OCI-LY3 (cell line): Measurements from ENCODE around the gene NIPBL.
A peak's percentile ranks its signal among the peaks of the same experiment; 100 is the strongest.

Source experiments
- H2AFZ ChIP-seq: fragments of 200-600, 300-600 bp; shearing (Covaris generic); 2 replicates; pipeline ENCODE4 v1.6.0; 2014; ENCODE audit warnings: antibody characterized with exemption, low read depth, low read length
- H3K27ac ChIP-seq: fragments of 200-600, 300-600 bp; sonication (generic); 2 replicates; pipeline ENCODE4 v1.5.1; 2014; ENCODE audit warnings: mild to moderate bottlenecking, low read length, moderate library complexity, mixed read lengths
- H3K27me3 ChIP-seq: fragments of 200-600, 300-600 bp; sonication (generic); 2 replicates; pipeline ENCODE4 v1.6.1; 2014; ENCODE audit warnings: low read depth, low read length, mixed read lengths
- H3K36me3 ChIP-seq: fragments of 200-600, 300-600 bp; sonication (generic); replicated peaks from 2 replicates; pipeline ENCODE3; 2014; ENCODE audit warnings: low read depth, low read length, mixed read lengths
- H3K4me1 ChIP-seq: fragments of 300-600, 200-600 bp; sonication (generic); 2 replicates; pipeline ENCODE4 v1.6.1; 2014; ENCODE audit warnings: low read length, mixed read lengths
- H3K4me2 ChIP-seq: fragments of 200-600, 300-600 bp; sonication (generic); 2 replicates; pipeline ENCODE4 v1.6.1; 2014; ENCODE audit warnings: low read length, mixed read lengths
- H3K4me3 ChIP-seq: fragments of 300-600, 200-600 bp; sonication (generic); 2 replicates; pipeline ENCODE4 v1.5.1; 2014; ENCODE audit warnings: antibody characterized with exemption, mild to moderate bottlenecking, low read length, moderate library complexity
- H3K79me2 ChIP-seq: fragments of 300-600, 200-600 bp; shearing (Covaris generic); 2 replicates; pipeline ENCODE4 v1.6.1; 2014; ENCODE audit warnings: mild to moderate bottlenecking, low read length, mixed read lengths
- H3K9ac ChIP-seq: fragments of 300-600, 200-600 bp; shearing (Covaris generic); 2 replicates; pipeline ENCODE4 v1.6.0; 2014; ENCODE audit warnings: mild to moderate bottlenecking, low read length, moderate library complexity
- H3K9me3 ChIP-seq: fragments of 200-600, 300-600 bp; shearing (Covaris generic); 2 replicates; pipeline ENCODE4 v1.6.1; 2014; ENCODE audit warnings: low read length, mixed read lengths; ENCODE audit not compliant: insufficient read depth
- H4K20me1 ChIP-seq: fragments of 200-600, 300-600 bp; sonication (generic); 2 replicates; pipeline ENCODE4 v1.6.1; 2016; ENCODE audit warnings: low read length, mixed read lengths; ENCODE audit not compliant: insufficient read depth
- CTCF ChIP-seq: fragments of 200-600, 300-600 bp; sonication (generic); IDR thresholded peaks from 2 replicates; pipeline ENCODE4 v1.5.1; 2014; ENCODE audit warnings: antibody characterized with exemption, low read length, low read depth
- EZH2phosphoT487 ChIP-seq: fragments of 200-600 bp; shearing (Covaris generic); IDR thresholded peaks from 2 replicates; pipeline ENCODE4 v1.6.1; 2018; ENCODE audit warnings: antibody characterized with exemption, mixed run types, low read depth

The NIPBL gene

GRCh38 chr5:37112383-37112991 is 235.9 kb downstream of the NIPBL start:
- peak overlapping the region; percentile 35 for H3K4me2 ChIP-seq
- no peak for TF ChIP-seq CTCF
- TF ChIP-seq EZH2phosphoT487 = no peak
- no peak overlapping the region for H3K27ac ChIP-seq
- H3K9ac ChIP-seq = no peak overlapping the region
- no peaks in the 10 kb centered on the region for H3K9me3 ChIP-seq
- H3K79me2 ChIP-seq = no peaks in the 10 kb centered on the region
- H3K27me3 ChIP-seq = no peaks in the 10 kb centered on the region
- H2AFZ ChIP-seq = no peak overlapping the region
- H3K36me3 ChIP-seq = peaks cover 15% of the 10 kb centered on the region
- H4K20me1 ChIP-seq = no peaks in the 10 kb centered on the region
- peaks cover 14% of the 10 kb centered on the region for H3K4me1 ChIP-seq
- no peak overlapping the region for H3K4me3 ChIP-seq
